GM06990 (cell line): ENCODE data around the gene MARK1.

Source experiments
- DNase-seq: peaks from one replicate; pipeline ENCODE4 v3.0.0-alpha.2; 2011; ENCODE audit not compliant: insufficient read length; ENCODE audit errors: extremely low read depth
- H3K27me3 ChIP-seq: replicated peaks from 2 replicates; pipeline ENCODE4 v1.6.0; 2011; ENCODE audit warnings: low read length; ENCODE audit not compliant: control insufficient read depth, insufficient read depth
- H3K36me3 ChIP-seq: 2 replicates; pipeline ENCODE4 v1.5.1; 2011; ENCODE audit warnings: low read length; ENCODE audit not compliant: control insufficient read depth, insufficient read depth
- H3K4me3 ChIP-seq: replicated peaks from 2 replicates; pipeline ENCODE4 v1.5.1; 2011; ENCODE audit warnings: low read depth, mild to moderate bottlenecking, control low read depth, low read length
- CTCF ChIP-seq: IDR thresholded peaks from 2 replicates; pipeline ENCODE4 v1.5.1; 2011; ENCODE audit warnings: low read length, control low read depth, mild to moderate bottlenecking, inconsistent platforms; ENCODE audit not compliant: insufficient read depth, poor library complexity, severe bottlenecking

Gene MARK1

GRCh38 chr1:220556641-220557040 lies 28.7 kb downstream of the MARK1 start:
- no peak overlapping the region for H3K4me3 ChIP-seq
- no peak for DNase-seq
- H3K36me3 ChIP-seq = no peaks in the 10 kb centered on the region
- no peak for TF ChIP-seq CTCF
- H3K27me3 ChIP-seq = no peaks in the 10 kb centered on the region

- DNase-seq = no peak
- TF ChIP-seq CTCF = no peak
- Histone ChIP-seq H3K4me3 (no peak overlapping the region), H3K36me3 (no peaks in the 10 kb centered on the region), H3K27me3 (no peaks in the 10 kb centered on the region)
Observed at GRCh38 chr1:220563564-220563963, 35.6 kb downstream of the MARK1 start.

GRCh38 chr1:220564216-220564615 lies 36.3 kb downstream of the MARK1 start:
- Histone ChIP-seq H3K36me3 (no peaks in the 10 kb centered on the region), H3K4me3 (no peak overlapping the region), H3K27me3 (no peaks in the 10 kb centered on the region)
- no peak for DNase-seq
- no peak for TF ChIP-seq CTCF

DNA sequence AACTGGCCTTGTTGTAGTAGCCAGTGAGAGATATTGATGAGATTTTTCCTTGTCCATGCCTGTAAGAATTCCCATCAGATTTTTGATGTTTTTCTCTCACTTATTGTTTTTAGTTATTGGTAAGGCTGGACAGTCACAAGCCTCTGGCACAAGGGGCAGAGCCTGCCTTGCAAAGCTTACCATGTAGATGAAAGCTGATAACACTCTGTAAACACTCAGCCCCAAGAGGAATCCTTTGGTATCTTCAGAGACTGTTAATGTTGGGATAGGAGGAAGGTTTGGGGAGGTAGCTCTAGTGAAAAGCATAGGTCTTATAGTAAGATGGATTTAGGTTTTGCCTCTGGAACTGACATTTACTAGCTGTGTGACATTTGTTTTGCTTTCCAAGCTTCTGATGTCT lies 37.7 kb downstream of the MARK1 start:
- TF ChIP-seq CTCF = no peak

GRCh38 chr1:220566869-220567268 lies 38.9 kb downstream of the MARK1 start:
- H3K36me3 ChIP-seq = no peaks in the 10 kb centered on the region
- H3K4me3 ChIP-seq = no peak overlapping the region
- no peaks in the 10 kb centered on the region for H3K27me3 ChIP-seq
- no peak for TF ChIP-seq CTCF
- DNase-seq = no peak

More for the DNA sequence above, 37.7 kb downstream of the MARK1 start:
- no peaks in the 10 kb centered on the region for H3K27me3 ChIP-seq
- no peak overlapping the region for H3K4me3 ChIP-seq
- no peak for DNase-seq
- H3K36me3 ChIP-seq = no peaks in the 10 kb centered on the region

DNA sequence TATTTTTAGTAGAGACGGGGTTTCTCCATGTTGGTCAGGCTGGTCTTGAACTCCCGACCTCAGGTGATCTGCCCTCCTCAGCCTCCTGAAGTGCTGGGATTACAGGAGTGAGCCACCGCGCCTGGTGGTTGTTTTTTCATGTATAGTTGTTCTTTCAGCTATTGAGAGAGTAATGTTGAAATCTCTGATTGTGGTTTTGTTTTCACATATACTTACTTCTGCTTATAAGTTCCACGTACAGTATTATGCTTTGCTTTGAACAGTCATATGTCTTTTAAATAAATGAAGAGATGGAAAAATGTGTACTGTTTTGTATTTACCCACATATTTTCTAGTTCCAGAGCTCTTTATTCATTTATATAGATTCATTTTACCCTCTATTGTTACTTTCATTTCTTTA lies 44.5 kb downstream of the MARK1 start:
- H3K4me3 ChIP-seq = no peak overlapping the region
- no peaks in the 10 kb centered on the region for H3K36me3 ChIP-seq
- H3K27me3 ChIP-seq = no peaks in the 10 kb centered on the region
- DNase-seq = no peak
- no peak for TF ChIP-seq CTCF
